Measurements from ENCODE around the gene IPO11. TPM values are rescaled to one million over a fixed set of nuclear protein-coding genes. Genes with fewer than 3 reads are reported as not detected.

Gene IPO11
- total and polyA plus RNA-seq, 2 experiments from 2014 or later = 18.7 to 64.7 TPM

DNA sequence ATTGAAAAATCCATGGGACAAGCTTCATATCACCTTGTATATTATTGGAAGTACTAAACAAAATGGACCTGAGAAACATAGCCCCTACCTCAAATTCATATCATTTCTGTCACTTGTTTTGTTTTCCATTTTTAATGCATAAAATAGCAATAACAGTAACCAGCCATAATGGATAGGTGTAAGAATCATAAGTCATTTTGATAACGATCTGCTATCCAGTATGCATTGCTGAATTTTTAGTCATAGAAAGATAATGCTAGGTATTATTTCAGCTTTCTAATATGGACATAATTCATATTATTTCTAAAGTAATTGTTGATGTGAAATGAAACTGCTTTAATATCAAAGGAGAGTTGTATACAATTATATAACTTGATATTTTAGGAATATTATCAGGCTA, 164.9 kb downstream of the IPO11 start:
- Histone ChIP-seq H3K36me3 (ENCODE audit: insufficient read depth) (no peaks in the 10 kb centered on the region), H4K20me1 (replicated peaks; ENCODE audit: insufficient read depth) (no peaks in the 10 kb centered on the region), H3K4me3 (no peak overlapping the region), H3F3A (replicated peaks; ENCODE audit: low read depth) (no peaks in the 10 kb centered on the region), H3K79me2 (replicated peaks; ENCODE audit: insufficient read depth) (no peaks in the 10 kb centered on the region), H3K27ac (ENCODE audit: low read depth) (no peak overlapping the region), H3K9me2 (ENCODE audit: insufficient read depth) (no peaks in the 10 kb centered on the region), H3K4me2 (no peak overlapping the region), H3K27me3 (ENCODE audit: insufficient read depth) (no peaks in the 10 kb centered on the region), H3K4me1 (ENCODE audit: insufficient read depth) (no peaks in the 10 kb centered on the region), H2AFZ (no peak overlapping the region)
- Mint-ChIP-seq H3K4me1 (peaks cover 9% of the 10 kb centered on the region), H3K4me3 (no peak overlapping the region), H3K36me3 (ENCODE audit: low read depth) (no peaks in the 10 kb centered on the region), H3K27me3 (ENCODE audit: insufficient read depth, low read depth, poor library complexity) (no peaks in the 10 kb centered on the region), H3K9me3 (no peaks in the 10 kb centered on the region), H3K27ac (no peak overlapping the region)
- TF ChIP-seq, protein P1, sequence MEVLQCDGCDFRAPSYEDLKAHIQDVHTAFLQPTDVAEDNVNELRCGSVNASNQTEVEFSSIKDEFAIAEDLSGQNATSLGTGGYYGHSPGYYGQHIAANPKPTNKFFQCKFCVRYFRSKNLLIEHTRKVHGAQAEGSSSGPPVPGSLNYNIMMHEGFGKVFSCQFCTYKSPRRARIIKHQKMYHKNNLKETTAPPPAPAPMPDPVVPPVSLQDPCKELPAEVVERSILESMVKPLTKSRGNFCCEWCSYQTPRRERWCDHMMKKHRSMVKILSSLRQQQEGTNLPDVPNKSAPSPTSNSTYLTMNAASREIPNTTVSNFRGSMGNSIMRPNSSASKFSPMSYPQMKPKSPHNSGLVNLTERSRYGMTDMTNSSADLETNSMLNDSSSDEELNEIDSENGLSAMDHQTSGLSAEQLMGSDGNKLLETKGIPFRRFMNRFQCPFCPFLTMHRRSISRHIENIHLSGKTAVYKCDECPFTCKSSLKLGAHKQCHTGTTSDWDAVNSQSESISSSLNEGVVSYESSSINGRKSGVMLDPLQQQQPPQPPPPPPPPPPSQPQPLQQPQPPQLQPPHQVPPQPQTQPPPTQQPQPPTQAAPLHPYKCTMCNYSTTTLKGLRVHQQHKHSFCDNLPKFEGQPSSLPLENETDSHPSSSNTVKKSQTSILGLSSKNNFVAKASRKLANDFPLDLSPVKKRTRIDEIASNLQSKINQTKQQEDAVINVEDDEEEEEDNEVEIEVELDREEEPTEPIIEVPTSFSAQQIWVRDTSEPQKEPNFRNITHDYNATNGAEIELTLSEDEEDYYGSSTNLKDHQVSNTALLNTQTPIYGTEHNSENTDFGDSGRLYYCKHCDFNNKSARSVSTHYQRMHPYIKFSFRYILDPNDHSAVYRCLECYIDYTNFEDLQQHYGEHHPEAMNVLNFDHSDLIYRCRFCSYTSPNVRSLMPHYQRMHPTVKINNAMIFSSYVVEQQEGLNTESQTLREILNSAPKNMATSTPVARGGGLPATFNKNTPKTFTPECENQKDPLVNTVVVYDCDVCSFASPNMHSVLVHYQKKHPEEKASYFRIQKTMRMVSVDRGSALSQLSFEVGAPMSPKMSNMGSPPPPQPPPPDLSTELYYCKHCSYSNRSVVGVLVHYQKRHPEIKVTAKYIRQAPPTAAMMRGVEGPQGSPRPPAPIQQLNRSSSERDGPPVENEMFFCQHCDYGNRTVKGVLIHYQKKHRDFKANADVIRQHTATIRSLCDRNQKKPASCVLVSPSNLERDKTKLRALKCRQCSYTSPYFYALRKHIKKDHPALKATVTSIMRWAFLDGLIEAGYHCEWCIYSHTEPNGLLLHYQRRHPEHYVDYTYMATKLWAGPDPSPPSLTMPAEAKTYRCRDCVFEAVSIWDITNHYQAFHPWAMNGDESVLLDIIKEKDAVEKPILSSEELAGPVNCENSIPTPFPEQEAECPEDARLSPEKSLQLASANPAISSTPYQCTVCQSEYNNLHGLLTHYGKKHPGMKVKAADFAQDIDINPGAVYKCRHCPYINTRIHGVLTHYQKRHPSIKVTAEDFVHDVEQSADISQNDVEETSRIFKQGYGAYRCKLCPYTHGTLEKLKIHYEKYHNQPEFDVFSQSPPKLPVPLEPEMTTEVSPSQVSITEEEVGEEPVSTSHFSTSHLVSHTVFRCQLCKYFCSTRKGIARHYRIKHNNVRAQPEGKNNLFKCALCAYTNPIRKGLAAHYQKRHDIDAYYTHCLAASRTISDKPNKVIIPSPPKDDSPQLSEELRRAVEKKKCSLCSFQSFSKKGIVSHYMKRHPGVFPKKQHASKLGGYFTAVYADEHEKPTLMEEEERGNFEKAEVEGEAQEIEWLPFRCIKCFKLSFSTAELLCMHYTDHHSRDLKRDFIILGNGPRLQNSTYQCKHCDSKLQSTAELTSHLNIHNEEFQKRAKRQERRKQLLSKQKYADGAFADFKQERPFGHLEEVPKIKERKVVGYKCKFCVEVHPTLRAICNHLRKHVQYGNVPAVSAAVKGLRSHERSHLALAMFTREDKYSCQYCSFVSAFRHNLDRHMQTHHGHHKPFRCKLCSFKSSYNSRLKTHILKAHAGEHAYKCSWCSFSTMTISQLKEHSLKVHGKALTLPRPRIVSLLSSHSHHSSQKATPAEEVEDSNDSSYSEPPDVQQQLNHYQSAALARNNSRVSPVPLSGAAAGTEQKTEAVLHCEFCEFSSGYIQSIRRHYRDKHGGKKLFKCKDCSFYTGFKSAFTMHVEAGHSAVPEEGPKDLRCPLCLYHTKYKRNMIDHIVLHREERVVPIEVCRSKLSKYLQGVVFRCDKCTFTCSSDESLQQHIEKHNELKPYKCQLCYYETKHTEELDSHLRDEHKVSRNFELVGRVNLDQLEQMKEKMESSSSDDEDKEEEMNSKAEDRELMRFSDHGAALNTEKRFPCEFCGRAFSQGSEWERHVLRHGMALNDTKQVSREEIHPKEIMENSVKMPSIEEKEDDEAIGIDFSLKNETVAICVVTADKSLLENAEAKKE (CRISPR knock-in tag; IDR thresholded peaks at IDR 0.05) = no peak
- no peak for TF ChIP-seq JUNB (IDR thresholded peaks at IDR 0.05; ENCODE audit: unreplicated experiment)
- TF ChIP-seq, protein P2, sequence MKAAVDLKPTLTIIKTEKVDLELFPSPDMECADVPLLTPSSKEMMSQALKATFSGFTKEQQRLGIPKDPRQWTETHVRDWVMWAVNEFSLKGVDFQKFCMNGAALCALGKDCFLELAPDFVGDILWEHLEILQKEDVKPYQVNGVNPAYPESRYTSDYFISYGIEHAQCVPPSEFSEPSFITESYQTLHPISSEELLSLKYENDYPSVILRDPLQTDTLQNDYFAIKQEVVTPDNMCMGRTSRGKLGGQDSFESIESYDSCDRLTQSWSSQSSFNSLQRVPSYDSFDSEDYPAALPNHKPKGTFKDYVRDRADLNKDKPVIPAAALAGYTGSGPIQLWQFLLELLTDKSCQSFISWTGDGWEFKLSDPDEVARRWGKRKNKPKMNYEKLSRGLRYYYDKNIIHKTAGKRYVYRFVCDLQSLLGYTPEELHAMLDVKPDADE (IDR thresholded peaks at IDR 0.05) = no peak
- no peak for TF ChIP-seq ZNF114 (CRISPR knock-in tag; IDR thresholded peaks at IDR 0.05)
- TF ChIP-seq, protein P3, sequence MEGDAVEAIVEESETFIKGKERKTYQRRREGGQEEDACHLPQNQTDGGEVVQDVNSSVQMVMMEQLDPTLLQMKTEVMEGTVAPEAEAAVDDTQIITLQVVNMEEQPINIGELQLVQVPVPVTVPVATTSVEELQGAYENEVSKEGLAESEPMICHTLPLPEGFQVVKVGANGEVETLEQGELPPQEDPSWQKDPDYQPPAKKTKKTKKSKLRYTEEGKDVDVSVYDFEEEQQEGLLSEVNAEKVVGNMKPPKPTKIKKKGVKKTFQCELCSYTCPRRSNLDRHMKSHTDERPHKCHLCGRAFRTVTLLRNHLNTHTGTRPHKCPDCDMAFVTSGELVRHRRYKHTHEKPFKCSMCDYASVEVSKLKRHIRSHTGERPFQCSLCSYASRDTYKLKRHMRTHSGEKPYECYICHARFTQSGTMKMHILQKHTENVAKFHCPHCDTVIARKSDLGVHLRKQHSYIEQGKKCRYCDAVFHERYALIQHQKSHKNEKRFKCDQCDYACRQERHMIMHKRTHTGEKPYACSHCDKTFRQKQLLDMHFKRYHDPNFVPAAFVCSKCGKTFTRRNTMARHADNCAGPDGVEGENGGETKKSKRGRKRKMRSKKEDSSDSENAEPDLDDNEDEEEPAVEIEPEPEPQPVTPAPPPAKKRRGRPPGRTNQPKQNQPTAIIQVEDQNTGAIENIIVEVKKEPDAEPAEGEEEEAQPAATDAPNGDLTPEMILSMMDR (conservative IDR thresholded peaks at IDR 0.05; ENCODE audit: low read depth in 2 of 2) = no peak
- no peak for TF ChIP-seq EZH2 (IDR thresholded peaks at IDR 0.05; ENCODE audit: low read depth, unreplicated experiment)
- TF ChIP-seq CREB1 (CRISPR knock-in tag; IDR thresholded peaks at IDR 0.05; ENCODE audit: low read depth) = no peak
- TF ChIP-seq STAT1 (IDR thresholded peaks at IDR 0.05; ENCODE audit: unreplicated experiment) = no peak
- TF ChIP-seq EZH2phosphoT487 (IDR thresholded peaks at IDR 0.05; ENCODE audit: unreplicated experiment) = no peak
- no peak for TF ChIP-seq POLR2AphosphoS5 (IDR thresholded peaks at IDR 0.05; ENCODE audit: low read depth)
- TF ChIP-seq ZNF331 (CRISPR knock-in tag; IDR thresholded peaks at IDR 0.05; ENCODE audit: low read depth) = no peak
- TF ChIP-seq, protein P4, sequence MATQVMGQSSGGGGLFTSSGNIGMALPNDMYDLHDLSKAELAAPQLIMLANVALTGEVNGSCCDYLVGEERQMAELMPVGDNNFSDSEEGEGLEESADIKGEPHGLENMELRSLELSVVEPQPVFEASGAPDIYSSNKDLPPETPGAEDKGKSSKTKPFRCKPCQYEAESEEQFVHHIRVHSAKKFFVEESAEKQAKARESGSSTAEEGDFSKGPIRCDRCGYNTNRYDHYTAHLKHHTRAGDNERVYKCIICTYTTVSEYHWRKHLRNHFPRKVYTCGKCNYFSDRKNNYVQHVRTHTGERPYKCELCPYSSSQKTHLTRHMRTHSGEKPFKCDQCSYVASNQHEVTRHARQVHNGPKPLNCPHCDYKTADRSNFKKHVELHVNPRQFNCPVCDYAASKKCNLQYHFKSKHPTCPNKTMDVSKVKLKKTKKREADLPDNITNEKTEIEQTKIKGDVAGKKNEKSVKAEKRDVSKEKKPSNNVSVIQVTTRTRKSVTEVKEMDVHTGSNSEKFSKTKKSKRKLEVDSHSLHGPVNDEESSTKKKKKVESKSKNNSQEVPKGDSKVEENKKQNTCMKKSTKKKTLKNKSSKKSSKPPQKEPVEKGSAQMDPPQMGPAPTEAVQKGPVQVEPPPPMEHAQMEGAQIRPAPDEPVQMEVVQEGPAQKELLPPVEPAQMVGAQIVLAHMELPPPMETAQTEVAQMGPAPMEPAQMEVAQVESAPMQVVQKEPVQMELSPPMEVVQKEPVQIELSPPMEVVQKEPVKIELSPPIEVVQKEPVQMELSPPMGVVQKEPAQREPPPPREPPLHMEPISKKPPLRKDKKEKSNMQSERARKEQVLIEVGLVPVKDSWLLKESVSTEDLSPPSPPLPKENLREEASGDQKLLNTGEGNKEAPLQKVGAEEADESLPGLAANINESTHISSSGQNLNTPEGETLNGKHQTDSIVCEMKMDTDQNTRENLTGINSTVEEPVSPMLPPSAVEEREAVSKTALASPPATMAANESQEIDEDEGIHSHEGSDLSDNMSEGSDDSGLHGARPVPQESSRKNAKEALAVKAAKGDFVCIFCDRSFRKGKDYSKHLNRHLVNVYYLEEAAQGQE (IDR thresholded peaks at IDR 0.05; ENCODE audit: unreplicated experiment) = no peak
- TF ChIP-seq NANOG (IDR thresholded peaks at IDR 0.05; ENCODE audit: borderline replicate concordance) = no peak
- DNase-seq (ENCODE audit: low spot score) (no peak), ATAC-seq (no peak)

Measured in GM23338 (cell line).